Pancreas (tissue), 10 donors: ENCODE measurements around the gene BCL2L15. TPM values are rescaled to one million over a fixed set of nuclear protein-coding genes. Genes with fewer than 3 reads are reported as not detected.

Experiments
- ATAC-seq, 4 donors: fragments of 200-7000 bp; cut with Tn5 transposase; one replicate each; pipeline versions ENCODE4 v1.8.0 to v1.9.1; 2020; ENCODE audit warnings: mild to moderate bottlenecking in 4 of 4, moderate library complexity in 4 of 4
- DNase-seq, 6 donors: peaks; one replicate each; pipeline ENCODE4 v3.0.0-alpha.2; 2020
- FAIRE-seq: peaks from 2 replicates; lab custom pipeline; 2012; peaks lifted over from hg19 to GRCh38; lab: Jason Lieb, UNC
- H3K27ac ChIP-seq, 4 donors: fragments of 200-600 bp; sonication (generic); 1 replicate in 3 of 4; 2 replicates in 1 of 4; pipeline versions ENCODE4 v1.5.0 to v1.8.0; 2020
- H3K27me3 ChIP-seq, 4 donors: fragments of 200-600 bp; one replicate each; pipeline ENCODE4 v1.8.0; 2021
- H3K36me3 ChIP-seq, 3 donors: fragments of 200-600 bp; sonication (generic) in 1 of 3; one replicate each; pipeline versions ENCODE4 v1.5.0 to v1.8.0; 2020 to 2021
- H3K4me1 ChIP-seq, 3 donors: fragments of 200-600 bp; one replicate each; pipeline ENCODE4 v1.8.0; 2021
- H3K4me3 ChIP-seq, 4 donors: fragments of 200-600 bp; sonication (generic) in 2 of 4; one replicate each; pipeline versions ENCODE4 v1.5.0 to v1.8.0; 2020 to 2021
- H3K9me3 ChIP-seq, 4 donors: fragments of 200-600 bp; one replicate each; pipeline ENCODE4 v1.8.0; 2021
- WGBS, 2 donors: extraction: QIAGEN DNeasy Blood & Tissue Kit; methylation state at CpG; one replicate each; pipeline ENCODE4 v1.1.7; 2013; 5-methylcytosine and 5-hydroxymethylcytosine counted together
- intact Hi-C, 3 donors: fragments of 100-400 bp; cut with DNase I; formaldehyde crosslinking; loops; one replicate each; pipeline versions ENCODE4 v1.11.1 to v1.14.2; 2022
- polyA plus RNA-seq, 2 donors: library from polyadenylated mRNA; stranded (reverse); fragments of 200-250 nt; gene quantifications; one replicate each; pipeline ENCODE4 v1.2.3, GENCODE V29; 2013
- total RNA-seq, 6 donors: library from RNA; stranded (reverse); fragmentation: NEBNext Ultra II Directional in 4 of 6; extraction: Animal tissue kit (Norgen Biotek cat#: 25700) in 4 of 6; gene quantifications; one replicate each; pipeline versions ENCODE4 v1.2.1 to v1.2.4, GENCODE V29; 2021 to 2023
- TF ChIP-seq, protein P1 (sequence below), 4 donors: fragments of 200-600 bp; sonication (generic) in 3 of 4; IDR thresholded peaks; one replicate each; pipeline versions ENCODE4 v1.5.0 to v1.8.0; 2021; ENCODE audit warnings: antibody characterized with exemption in 4 of 4
- donor health status: healthy with polysubstance abuse.
- donor health status: DM: no; HTN: no; CAD: no; lungs with moderate emphysema.
- donor health status: DM: no; HTN: no; CAD: no.
- donor health status: control.
- donor health status: control.
- donor health status: Bipolar disorder and iron deficiency.
- donor health status: DM: yes; HTN: yes; CAD: no.
- donor health status: DM: no; HTN: no; CAD: no.
- donor health status: DM: no; HTN: no; CAD: no.
- donor health status: DM: yes; HTN: yes; CAD: no.

BCL2L15 gene
- total and polyA plus RNA-seq, 8 donors: 4.9 to 25.8 (median 15.1) TPM

GRCh38 chr1:113876176-113876575 is 11.2 kb downstream of the BCL2L15 start:
- Histone ChIP-seq H3K4me3 (no peak overlapping the region), H3K36me3 (no peaks in the 10 kb centered on the region), H3K27ac (peak overlapping the region in 1 of 4 donors; percentile 67), H3K9me3 (no peaks in the 10 kb centered on the region), H3K4me1 (peaks cover 0 to 57% (median 35%) of the 10 kb centered on the region in 3 donors), H3K27me3 (no peaks in the 10 kb centered on the region)
- 69 to 76% methylated on average over 5 of the region's 5 CpGs for WGBS, 2 donors
- TF ChIP-seq, protein P1, sequence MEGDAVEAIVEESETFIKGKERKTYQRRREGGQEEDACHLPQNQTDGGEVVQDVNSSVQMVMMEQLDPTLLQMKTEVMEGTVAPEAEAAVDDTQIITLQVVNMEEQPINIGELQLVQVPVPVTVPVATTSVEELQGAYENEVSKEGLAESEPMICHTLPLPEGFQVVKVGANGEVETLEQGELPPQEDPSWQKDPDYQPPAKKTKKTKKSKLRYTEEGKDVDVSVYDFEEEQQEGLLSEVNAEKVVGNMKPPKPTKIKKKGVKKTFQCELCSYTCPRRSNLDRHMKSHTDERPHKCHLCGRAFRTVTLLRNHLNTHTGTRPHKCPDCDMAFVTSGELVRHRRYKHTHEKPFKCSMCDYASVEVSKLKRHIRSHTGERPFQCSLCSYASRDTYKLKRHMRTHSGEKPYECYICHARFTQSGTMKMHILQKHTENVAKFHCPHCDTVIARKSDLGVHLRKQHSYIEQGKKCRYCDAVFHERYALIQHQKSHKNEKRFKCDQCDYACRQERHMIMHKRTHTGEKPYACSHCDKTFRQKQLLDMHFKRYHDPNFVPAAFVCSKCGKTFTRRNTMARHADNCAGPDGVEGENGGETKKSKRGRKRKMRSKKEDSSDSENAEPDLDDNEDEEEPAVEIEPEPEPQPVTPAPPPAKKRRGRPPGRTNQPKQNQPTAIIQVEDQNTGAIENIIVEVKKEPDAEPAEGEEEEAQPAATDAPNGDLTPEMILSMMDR (IDR thresholded peaks at IDR 0.05): no peak
- intact Hi-C loops: no loop called here
- FAIRE-seq: no peak
- DNase-seq: no peak
- ATAC-seq: no peak

DNA sequence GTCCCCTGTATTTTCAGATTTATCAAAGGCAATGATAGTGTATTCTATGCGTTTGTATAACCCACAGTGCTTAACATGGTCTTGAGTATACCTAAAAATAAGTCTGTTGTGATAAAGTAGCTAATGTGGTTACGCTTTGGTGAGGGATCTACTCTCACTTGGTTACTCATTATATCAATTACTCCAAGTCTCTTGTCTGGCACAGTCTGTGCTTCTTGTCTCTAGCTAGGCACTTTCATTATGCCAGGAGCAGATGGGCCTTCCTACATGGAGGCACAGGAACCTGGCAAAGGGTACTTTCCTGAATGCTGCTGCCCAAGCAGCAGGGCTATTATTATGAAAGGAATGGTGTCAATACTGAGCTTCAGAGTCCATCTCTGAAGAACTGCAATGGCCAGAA is 11.7 kb downstream of the BCL2L15 start:
- FAIRE-seq (no peak), ATAC-seq (peak; percentile 48 to 66 (median 56)), DNase-seq (peak in 2 of 6 donors; percentile 29 to 30)
- TF ChIP-seq, protein P1 (IDR thresholded peaks at IDR 0.05): no peak
- H3K4me1 ChIP-seq: peaks cover 0 to 52% (median 30%) of the 10 kb centered on the region in 3 donors
- intact Hi-C loops: no loop called here
- no peaks in the 10 kb centered on the region for H3K27me3 ChIP-seq
- WGBS, 2 donors: 36 to 42% methylated on average over 2 of the region's 2 CpGs
- H3K9me3 ChIP-seq: no peaks in the 10 kb centered on the region
- H3K27ac ChIP-seq: peak overlapping the region in 2 of 4 donors; percentile 67 to 68
- H3K36me3 ChIP-seq: no peaks in the 10 kb centered on the region
- no peak overlapping the region for H3K4me3 ChIP-seq

GRCh38 chr1:113874012-113874879 is 13.1 kb downstream of the BCL2L15 start:
- peak overlapping the region in 3 of 4 donors; percentile 12 to 68 (median 67) for H3K27ac ChIP-seq
- peak; percentile 81 to 88 (median 84) for ATAC-seq
- intact Hi-C loops: no loop called here
- DNase-seq: peak in 4 of 6 donors; percentile 43 to 63 (median 48)
- 31 to 32% methylated on average over 1 of the region's 1 CpG for WGBS, 2 donors
- no peaks in the 10 kb centered on the region for H3K9me3 ChIP-seq
- H3K4me1 ChIP-seq: peaks cover 0 to 43% (median 28%) of the 10 kb centered on the region in 3 donors
- TF ChIP-seq, protein P1 (IDR thresholded peaks at IDR 0.05): no peak
- no peaks in the 10 kb centered on the region for H3K27me3 ChIP-seq
- no peak for FAIRE-seq
- H3K4me3 ChIP-seq: no peak overlapping the region
- H3K36me3 ChIP-seq: no peaks in the 10 kb centered on the region

- H3K36me3 ChIP-seq: no peaks in the 10 kb centered on the region
- peak overlapping the region in 2 of 4 donors; percentile 19 to 35 for H3K27ac ChIP-seq
- no peaks in the 10 kb centered on the region for H3K9me3 ChIP-seq
- no peaks in the 10 kb centered on the region for H3K27me3 ChIP-seq
- peak in 2 of 4 donors; percentile 5 to 19 for ATAC-seq
- peaks cover 0 to 38% (median 11%) of the 10 kb centered on the region in 3 donors for H3K4me1 ChIP-seq
- no peak for DNase-seq
- H3K4me3 ChIP-seq: no peak overlapping the region
- FAIRE-seq: no peak
- intact Hi-C loops: no loop called here
- TF ChIP-seq, protein P1 (IDR thresholded peaks at IDR 0.05): no peak
Measured at GRCh38 chr1:113872219-113872935, 15.0 kb downstream of the BCL2L15 start.
